ENCODE data around the gene GRIFIN. TPM values are rescaled to one million over a fixed set of nuclear protein-coding genes. Genes with fewer than 3 reads are reported as not detected.

GRIFIN gene
- total RNA-seq, 2 donors from 2014 or later: not detected

- H3K27ac Mint-ChIP-seq: no peak overlapping the region
- DNase-seq (no peak), ATAC-seq (replicated peaks in 1 of 2) (no peak)
- H3K4me1 Mint-ChIP-seq (ENCODE audit: low read depth): no peaks in the 10 kb centered on the region
- H3K9me3 Mint-ChIP-seq: no peaks in the 10 kb centered on the region
- H3K27me3 Mint-ChIP-seq (ENCODE audit: low read depth): no peaks in the 10 kb centered on the region
- H3K4me3 Mint-ChIP-seq: no peak overlapping the region
- H3K36me3 Mint-ChIP-seq (ENCODE audit: insufficient read depth in 2 of 2): no peaks in the 10 kb centered on the region
Measured at GRCh38 chr7:2499719-2500430, 23.7 kb upstream of the GRIFIN start.

- Mint-ChIP-seq H3K9me3 (no peaks in the 10 kb centered on the region), H3K36me3 (ENCODE audit: insufficient read depth in 2 of 2) (no peaks in the 10 kb centered on the region), H3K4me1 (ENCODE audit: low read depth) (no peaks in the 10 kb centered on the region), H3K27ac (no peak overlapping the region), H3K27me3 (ENCODE audit: low read depth) (no peaks in the 10 kb centered on the region), H3K4me3 (no peak overlapping the region)
- ATAC-seq (replicated peaks in 1 of 2) (no peak), DNase-seq (no peak)
Measured at GRCh38 chr7:2499181-2499580, 23.0 kb upstream of the GRIFIN start.

- Mint-ChIP-seq H3K4me1 (ENCODE audit: low read depth) (no peaks in the 10 kb centered on the region), H3K4me3 (no peak overlapping the region)
Measured at GRCh38 chr7:2498708-2499107, 22.5 kb upstream of the GRIFIN start.

GRCh38 chr7:2497500-2498336, 21.5 kb upstream of the GRIFIN start:
- Mint-ChIP-seq H3K36me3 (ENCODE audit: insufficient read depth in 2 of 2) (no peaks in the 10 kb centered on the region), H3K4me1 (ENCODE audit: low read depth) (no peaks in the 10 kb centered on the region), H3K4me3 (no peak overlapping the region), H3K27ac (no peak overlapping the region), H3K27me3 (ENCODE audit: low read depth) (no peaks in the 10 kb centered on the region), H3K9me3 (no peaks in the 10 kb centered on the region)
- DNase-seq (no peak), ATAC-seq (replicated peaks in 1 of 2) (no peak)

More at GRCh38 chr7:2498708-2499107, 22.5 kb upstream of the GRIFIN start:
- H3K9me3 Mint-ChIP-seq: no peaks in the 10 kb centered on the region
- H3K27me3 Mint-ChIP-seq (ENCODE audit: low read depth): no peaks in the 10 kb centered on the region
- no peak for ATAC-seq (replicated peaks in 1 of 2)
- DNase-seq: no peak
- no peak overlapping the region for H3K27ac Mint-ChIP-seq
- H3K36me3 Mint-ChIP-seq (ENCODE audit: insufficient read depth in 2 of 2): no peaks in the 10 kb centered on the region

GRCh38 chr7:2497065-2497464, 20.9 kb upstream of the GRIFIN start:
- H3K9me3 Mint-ChIP-seq: peaks cover under 1 to 1% of the 10 kb centered on the region in 2 donors
- no peak overlapping the region for H3K27ac Mint-ChIP-seq
- H3K4me3 Mint-ChIP-seq: no peak overlapping the region
- DNase-seq (no peak), ATAC-seq (replicated peaks in 1 of 2) (no peak)
- peaks cover 1% of the 10 kb centered on the region for H3K27me3 Mint-ChIP-seq (ENCODE audit: low read depth)
- no peaks in the 10 kb centered on the region for H3K4me1 Mint-ChIP-seq (ENCODE audit: low read depth)
- H3K36me3 Mint-ChIP-seq (ENCODE audit: insufficient read depth in 2 of 2): no peaks in the 10 kb centered on the region

GRCh38 chr7:2496375-2496774, 20.2 kb upstream of the GRIFIN start:
- no peak overlapping the region for H3K27ac Mint-ChIP-seq
- H3K9me3 Mint-ChIP-seq: peaks cover 4 to 7% of the 10 kb centered on the region in 2 donors
- H3K36me3 Mint-ChIP-seq (ENCODE audit: insufficient read depth in 2 of 2): no peaks in the 10 kb centered on the region
- DNase-seq: no peak
- H3K27me3 Mint-ChIP-seq (ENCODE audit: low read depth): peaks cover 6% of the 10 kb centered on the region
- H3K4me3 Mint-ChIP-seq: no peak overlapping the region
- no peak for ATAC-seq (replicated peaks in 1 of 2)
- no peaks in the 10 kb centered on the region for H3K4me1 Mint-ChIP-seq (ENCODE audit: low read depth)

GRCh38 chr7:2495418-2496299, 19.5 kb upstream of the GRIFIN start:
- Mint-ChIP-seq H3K36me3 (ENCODE audit: insufficient read depth in 2 of 2) (no peaks in the 10 kb centered on the region), H3K27ac (no peak overlapping the region), H3K4me1 (ENCODE audit: low read depth) (no peaks in the 10 kb centered on the region), H3K4me3 (no peak overlapping the region), H3K9me3 (peaks cover 5 to 8% of the 10 kb centered on the region in 2 donors), H3K27me3 (ENCODE audit: low read depth) (peaks cover 6% of the 10 kb centered on the region)
- ATAC-seq (replicated peaks in 1 of 2): no peak
- no peak for DNase-seq

GRCh38 chr7:2494191-2495130, 18.3 kb upstream of the GRIFIN start:
- Mint-ChIP-seq H3K27ac (no peak overlapping the region), H3K4me1 (ENCODE audit: low read depth) (no peaks in the 10 kb centered on the region), H3K27me3 (ENCODE audit: low read depth) (peaks cover 6% of the 10 kb centered on the region), H3K36me3 (ENCODE audit: insufficient read depth in 2 of 2) (no peaks in the 10 kb centered on the region), H3K9me3 (peaks cover 5 to 8% of the 10 kb centered on the region in 2 donors), H3K4me3 (no peak overlapping the region)
- no peak for ATAC-seq (replicated peaks in 1 of 2)
- no peak for DNase-seq

- H3K27me3 Mint-ChIP-seq (ENCODE audit: low read depth): peaks cover 6% of the 10 kb centered on the region
- no peak overlapping the region for H3K27ac Mint-ChIP-seq
- ATAC-seq (replicated peaks in 1 of 2) (no peak), DNase-seq (no peak)
- no peak overlapping the region for H3K4me3 Mint-ChIP-seq
- H3K9me3 Mint-ChIP-seq: peaks cover 5 to 8% of the 10 kb centered on the region in 2 donors
- no peaks in the 10 kb centered on the region for H3K4me1 Mint-ChIP-seq (ENCODE audit: low read depth)
- H3K36me3 Mint-ChIP-seq (ENCODE audit: insufficient read depth in 2 of 2): no peaks in the 10 kb centered on the region
Measured at GRCh38 chr7:2493205-2494164, 17.3 kb upstream of the GRIFIN start.

- peaks cover 5 to 8% of the 10 kb centered on the region in 2 donors for H3K9me3 Mint-ChIP-seq
- ATAC-seq (replicated peaks in 1 of 2): no peak
- peaks cover 6% of the 10 kb centered on the region for H3K27me3 Mint-ChIP-seq (ENCODE audit: low read depth)
- no peaks in the 10 kb centered on the region for H3K4me1 Mint-ChIP-seq (ENCODE audit: low read depth)
- no peak overlapping the region for H3K27ac Mint-ChIP-seq
- H3K4me3 Mint-ChIP-seq: no peak overlapping the region
- no peak for DNase-seq
- no peaks in the 10 kb centered on the region for H3K36me3 Mint-ChIP-seq (ENCODE audit: insufficient read depth in 2 of 2)
Measured at GRCh38 chr7:2492038-2492437, 15.8 kb upstream of the GRIFIN start.

GRCh38 chr7:2490181-2490651, 14.0 kb upstream of the GRIFIN start:
- peaks cover 6% of the 10 kb centered on the region for H3K27me3 Mint-ChIP-seq (ENCODE audit: low read depth)
- H3K27ac Mint-ChIP-seq: no peak overlapping the region
- no peak overlapping the region for H3K4me3 Mint-ChIP-seq
- DNase-seq (no peak), ATAC-seq (replicated peaks in 1 of 2) (no peak)
- no peaks in the 10 kb centered on the region for H3K36me3 Mint-ChIP-seq (ENCODE audit: insufficient read depth in 2 of 2)
- peaks cover 5 to 8% of the 10 kb centered on the region in 2 donors for H3K9me3 Mint-ChIP-seq
- no peaks in the 10 kb centered on the region for H3K4me1 Mint-ChIP-seq (ENCODE audit: low read depth)

Data from activated T-cell treated with anti-CD3 and anti-CD28 coated beads, Interleukin-2, amount 50 U/mL, for 72 hours (primary cell).